Measurements from ENCODE around the gene HOMER2. TPM values are rescaled to one million over a fixed set of nuclear protein-coding genes. Genes with fewer than 3 reads are reported as not detected.

Gene HOMER2
- total and polyA plus RNA-seq, 12 donors = 12.3 to 64.4 (median 43.2) TPM

GRCh38 chr15:82878325-82878724 lies 74.2 kb downstream of the HOMER2 start:
- no peak overlapping the region for H3K27ac ChIP-seq
- peaks cover 0 to 5% (median 0%) of the 10 kb centered on the region in 9 donors for H3K4me1 ChIP-seq
- DNase-seq (no peak), ATAC-seq (no peak)
- no peak for TF ChIP-seq CTCF (IDR thresholded peaks at IDR 0.05)
- intact Hi-C loops (cut with DNase I) = loop anchor here in 1 of 10 donors (5.0 kb wide), 1 partner anchor 106 kb away; no protein-coding TSS in a partner anchor
- no peaks in the 10 kb centered on the region for H3K27me3 ChIP-seq
- H3K4me3 ChIP-seq = no peak overlapping the region
- 88 to 91% methylated on average over 5 of the region's 5 CpGs for WGBS, 2 donors
- no peaks in the 10 kb centered on the region for H3K9me3 ChIP-seq
- H3K36me3 ChIP-seq = no peaks in the 10 kb centered on the region

- Histone ChIP-seq H3K27ac (no peak overlapping the region), H3K4me1 (peaks cover 0 to 10% (median 0%) of the 10 kb centered on the region in 9 donors), H3K4me3 (no peak overlapping the region), H3K36me3 (no peaks in the 10 kb centered on the region), H3K9me3 (no peaks in the 10 kb centered on the region), H3K27me3 (no peaks in the 10 kb centered on the region)
- intact Hi-C loops (cut with DNase I) = loop anchor here in 1 of 10 donors (5.0 kb wide), 1 partner anchor 106 kb away; no protein-coding TSS in a partner anchor
- DNase-seq (no peak), ATAC-seq (no peak)
- no peak for TF ChIP-seq CTCF (IDR thresholded peaks at IDR 0.05)
- 73 to 79% methylated on average over 2 of the region's 2 CpGs for WGBS, 2 donors
Measured at GRCh38 chr15:82877825-82878224, 74.7 kb downstream of the HOMER2 start.

DNA sequence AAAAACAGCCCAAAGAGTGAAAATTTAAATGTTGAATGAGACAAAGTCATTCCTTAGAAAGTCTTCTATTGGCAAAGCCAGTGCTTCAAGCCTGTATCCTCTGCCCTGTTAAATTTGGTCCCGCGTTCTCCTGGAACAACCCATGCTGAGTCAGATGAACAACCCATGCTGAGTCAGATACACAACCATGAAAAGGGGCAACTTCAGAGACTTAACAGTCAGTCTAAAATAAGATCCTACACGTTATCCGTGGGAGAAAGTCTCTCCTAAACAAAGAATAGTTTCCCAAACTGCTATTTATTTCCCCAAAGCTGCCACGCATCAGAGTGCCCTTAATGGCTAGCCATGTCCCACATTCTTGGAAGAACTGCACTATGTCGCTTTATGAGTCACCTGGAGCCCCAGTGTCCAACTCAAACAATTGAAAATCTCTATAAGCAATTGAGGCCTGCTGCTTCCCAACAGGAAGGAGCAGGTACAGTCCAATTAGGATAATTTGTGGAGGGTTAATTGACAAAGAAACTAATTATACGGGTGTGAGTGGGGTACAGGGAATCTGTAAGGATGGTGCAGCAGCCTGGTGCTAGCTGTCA lies 77.0 kb downstream of the HOMER2 start:
- intact Hi-C loops (cut with DNase I) = loop anchor here in 1 of 10 donors (5.0 kb wide), 1 partner anchor 103 kb away; no protein-coding TSS in a partner anchor
- no peak for ATAC-seq
- TF ChIP-seq CTCF (IDR thresholded peaks at IDR 0.05) = no peak

GRCh38 chr15:82874961-82875360 lies 77.6 kb downstream of the HOMER2 start:
- H3K4me1 ChIP-seq = peaks cover 0 to 25% (median 14%) of the 10 kb centered on the region in 9 donors
- no peaks in the 10 kb centered on the region for H3K9me3 ChIP-seq
- 78 to 85% methylated on average over 10 of the region's 10 CpGs for WGBS, 2 donors
- H3K36me3 ChIP-seq = no peaks in the 10 kb centered on the region
- DNase-seq (no peak), ATAC-seq (no peak)
- no peaks in the 10 kb centered on the region for H3K27me3 ChIP-seq
- no peak overlapping the region for H3K27ac ChIP-seq
- no peak overlapping the region for H3K4me3 ChIP-seq
- intact Hi-C loops (cut with DNase I) = loop anchor here in 1 of 10 donors (5.0 kb wide), 1 partner anchor 103 kb away; no protein-coding TSS in a partner anchor
- TF ChIP-seq CTCF (IDR thresholded peaks at IDR 0.05) = no peak

More for the DNA sequence above, 77.0 kb downstream of the HOMER2 start:
- no peaks in the 10 kb centered on the region for H3K9me3 ChIP-seq
- no peak for DNase-seq
- WGBS, 2 donors = 87 to 89% methylated on average over 7 of the region's 7 CpGs
- no peaks in the 10 kb centered on the region for H3K27me3 ChIP-seq
- H3K4me1 ChIP-seq = peaks cover 0 to 21% (median 11%) of the 10 kb centered on the region in 9 donors
- H3K27ac ChIP-seq = no peak overlapping the region
- no peak overlapping the region for H3K4me3 ChIP-seq
- no peaks in the 10 kb centered on the region for H3K36me3 ChIP-seq

All from heart right ventricle (tissue), 16 donors.